Inferior parietal cortex (tissue), 1 donor: ENCODE measurements around the gene AP3M1.

Experiments
- DNase-seq: peaks from one replicate; pipeline ENCODE4 v3.0.0-alpha.2; 2016; ENCODE audit errors: extremely low spot score

The AP3M1 gene

GRCh38 chr10:74114041-74114448, 36.6 kb downstream of the AP3M1 start:
- no peak for DNase-seq

GRCh38 chr10:74113546-74113945, 37.1 kb downstream of the AP3M1 start:
- no peak for DNase-seq

- no peak for DNase-seq
Observed at GRCh38 chr10:74111799-74112198, 38.8 kb downstream of the AP3M1 start.

- no peak for DNase-seq
Observed at GRCh38 chr10:74110120-74110519, 40.5 kb downstream of the AP3M1 start.

GRCh38 chr10:74109452-74109851, 41.2 kb downstream of the AP3M1 start:
- DNase-seq: no peak

- DNase-seq: no peak
Observed at GRCh38 chr10:74107391-74107790, 43.2 kb downstream of the AP3M1 start.

GRCh38 chr10:74104996-74105395, 45.6 kb downstream of the AP3M1 start:
- no peak for DNase-seq

- DNase-seq: no peak
Observed at GRCh38 chr10:74104480-74104879, 46.1 kb downstream of the AP3M1 start.

- DNase-seq: peak; percentile 29
Observed at GRCh38 chr10:74103560-74104258, 46.9 kb downstream of the AP3M1 start.

- DNase-seq: no peak
Observed at GRCh38 chr10:74099836-74100235, 50.8 kb downstream of the AP3M1 start.

- no peak for DNase-seq
Observed at GRCh38 chr10:74099420-74099819, 51.2 kb downstream of the AP3M1 start.

GRCh38 chr10:74097776-74098175, 52.9 kb downstream of the AP3M1 start:
- no peak for DNase-seq

- DNase-seq: no peak
Observed at GRCh38 chr10:74096777-74097176, 53.9 kb downstream of the AP3M1 start.

- DNase-seq: no peak
Observed at GRCh38 chr10:74094231-74094630, 56.4 kb downstream of the AP3M1 start.

GRCh38 chr10:74093530-74094164, 57.0 kb downstream of the AP3M1 start:
- no peak for DNase-seq

GRCh38 chr10:74092372-74092771, 58.3 kb downstream of the AP3M1 start:
- DNase-seq: no peak

GRCh38 chr10:74088722-74089121, 61.9 kb downstream of the AP3M1 start:
- no peak for DNase-seq

GRCh38 chr10:74086317-74086716, 64.3 kb downstream of the AP3M1 start:
- DNase-seq: no peak

- no peak for DNase-seq
Observed at GRCh38 chr10:74084955-74085354, 65.7 kb downstream of the AP3M1 start.

- no peak for DNase-seq
Observed at GRCh38 chr10:74083304-74083703, 67.3 kb downstream of the AP3M1 start.

- no peak for DNase-seq
Observed at GRCh38 chr10:74081941-74082718, 68.5 kb downstream of the AP3M1 start.

GRCh38 chr10:74081192-74081803, 69.3 kb downstream of the AP3M1 start:
- DNase-seq: peak; percentile 71
